Upper lobe of left lung (tissue), 4 donors: ENCODE measurements around the gene DEFB131A.
"Not testable (repeated sequence)": the region's sequence is repeated elsewhere in the genome, so short reads cannot be mapped to it uniquely, and the experiment has no call there.

ENCODE experiments used
- CTCF ChIP-seq, 6 experiments: fragments of 450-650 bp in 4 of 6; fragments of 200-600 bp in 2 of 6; sonication (generic) in 2 of 6; IDR thresholded peaks; one replicate each; pipeline ENCODE4 v1.5.1; 2016 to 2019; ENCODE audit warnings: antibody characterized with exemption in 6 of 6
- EP300 ChIP-seq, 4 donors: sonication (generic); formaldehyde crosslinking; IDR thresholded peaks; one replicate each; pipeline ENCODE4 v1.5.1; 2017; ENCODE audit warnings: antibody characterized with exemption in 4 of 4, control low read depth in 2 of 4
- POLR2A ChIP-seq, 4 donors: fragments of 450-650 bp; IDR thresholded peaks; one replicate each; pipeline ENCODE4 v1.5.1; 2016 to 2017; ENCODE audit warnings: antibody characterized with exemption in 4 of 4, mild to moderate bottlenecking in 2 of 4
- POLR2AphosphoS5 ChIP-seq, 2 donors: sonication (generic); formaldehyde crosslinking; IDR thresholded peaks; one replicate each; pipeline ENCODE4 v1.5.1; 2017; ENCODE audit warnings: antibody characterized with exemption in 2 of 2

- TF ChIP-seq CTCF, POLR2A, POLR2AphosphoS5, EP300 (IDR thresholded peaks at IDR 0.05): not testable (repeated sequence)
These were observed 38.4 kb upstream of the DEFB131A start for GRCh38 chr4:9405774-9406173.
